Measurements from ENCODE around the gene MRPL24. TPM values are rescaled to one million over a fixed set of nuclear protein-coding genes. Genes with fewer than 3 reads are reported as not detected.

The MRPL24 gene
- total and polyA plus RNA-seq, 9 of the 15 experiments (the other 6 are each of a cell fraction or from before 2014, with no cell fraction given): 74.3 to 267 (median 113) TPM

- TF ChIP-seq NONO (IDR thresholded peaks at IDR 0.05; ENCODE audit: low read depth in 2 of 2, low read length in 1 of 2) (0 out of 4 replicates have a peak, but pooled peaks of 1 of the 2 experiments have one; percentile 13), ZNF586 (CRISPR knock-in tag; conservative IDR thresholded peaks at IDR 0.05) (no peak), FOXK1 (CRISPR knock-in tag; IDR thresholded peaks at IDR 0.05; ENCODE audit: borderline replicate concordance) (no peak), ZNF398 (CRISPR knock-in tag; IDR thresholded peaks at IDR 0.05) (no peak), TCF15 (CRISPR knock-in tag; IDR thresholded peaks at IDR 0.05) (no peak), LARP7 (IDR thresholded peaks at IDR 0.05) (no peak), IFI16 (CRISPR knock-in tag; IDR thresholded peaks at IDR 0.05) (no peak), SP2 (IDR thresholded peaks at IDR 0.05; ENCODE audit: extremely low read depth, low read depth, low read length, poor library complexity, severe bottlenecking) (no peak), FOXA3 (CRISPR knock-in tag; conservative IDR thresholded peaks at IDR 0.05 in 1 of 2, IDR thresholded peaks at IDR 0.05 in 1 of 2) (0 out of 4 replicates have a peak, but pooled peaks of 1 of the 2 experiments have one; percentile 51), CBX2 (IDR thresholded peaks at IDR 0.05; ENCODE audit: insufficient read depth, low read length, poor library complexity, severe bottlenecking) (no peak), STAT5A (IDR thresholded peaks at IDR 0.05; ENCODE audit: borderline replicate concordance, low read length) (0 out of 2 replicates have a peak, but pooled peaks have one; percentile 19), TRIM25 (IDR thresholded peaks at IDR 0.05; ENCODE audit: borderline replicate concordance) (no peak), ATF4 (CRISPR knock-in tag; IDR thresholded peaks at IDR 0.05) (no peak), JUN (IDR thresholded peaks at IDR 0.05; ENCODE audit: borderline replicate concordance, low read depth, low read length) (peak; percentile 85), JUN (CRISPR knock-in tag; IDR thresholded peaks at IDR 0.05; ENCODE audit: borderline replicate concordance) (no peak), CAMTA2 (CRISPR knock-in tag; conservative IDR thresholded peaks at IDR 0.05) (no peak), ESRRB (CRISPR knock-in tag; IDR thresholded peaks at IDR 0.05; ENCODE audit: borderline replicate concordance) (no peak), ZFP1 (CRISPR knock-in tag; IDR thresholded peaks at IDR 0.05) (no peak), ZZZ3 (IDR thresholded peaks at IDR 0.05) (no peak), ZBTB49 (CRISPR knock-in tag; IDR thresholded peaks at IDR 0.05; ENCODE audit: borderline replicate concordance) (no peak)
These were observed 15.1 kb downstream of the MRPL24 start (continued) for GRCh38 chr1:156725683-156726280.
